Suprapubic skin (tissue), 4 donors: ENCODE measurements around the gene BPI.

Experiments used
- CTCF ChIP-seq, 2 donors: fragments of 200-600 bp in 1 of 2; fragments of 450-650 bp in 1 of 2; sonication (generic) in 1 of 2; IDR thresholded peaks; one replicate each; pipeline ENCODE4 v1.5.1; 2016 to 2019; ENCODE audit warnings: antibody characterized with exemption in 2 of 2, mild to moderate bottlenecking in 1 of 2, moderate library complexity in 1 of 2
- POLR2A ChIP-seq, 2 donors: fragments of 450-650 bp; IDR thresholded peaks; one replicate each; pipeline ENCODE4 v1.6.1; 2017; ENCODE audit warnings: antibody characterized with exemption in 2 of 2, mild to moderate bottlenecking in 2 of 2, moderate library complexity in 2 of 2
- POLR2AphosphoS5 ChIP-seq, 3 donors: sonication (generic); formaldehyde crosslinking; IDR thresholded peaks; one replicate each; pipeline ENCODE4 v1.6.1; 2017; ENCODE audit warnings: antibody characterized with exemption in 3 of 3

DNA sequence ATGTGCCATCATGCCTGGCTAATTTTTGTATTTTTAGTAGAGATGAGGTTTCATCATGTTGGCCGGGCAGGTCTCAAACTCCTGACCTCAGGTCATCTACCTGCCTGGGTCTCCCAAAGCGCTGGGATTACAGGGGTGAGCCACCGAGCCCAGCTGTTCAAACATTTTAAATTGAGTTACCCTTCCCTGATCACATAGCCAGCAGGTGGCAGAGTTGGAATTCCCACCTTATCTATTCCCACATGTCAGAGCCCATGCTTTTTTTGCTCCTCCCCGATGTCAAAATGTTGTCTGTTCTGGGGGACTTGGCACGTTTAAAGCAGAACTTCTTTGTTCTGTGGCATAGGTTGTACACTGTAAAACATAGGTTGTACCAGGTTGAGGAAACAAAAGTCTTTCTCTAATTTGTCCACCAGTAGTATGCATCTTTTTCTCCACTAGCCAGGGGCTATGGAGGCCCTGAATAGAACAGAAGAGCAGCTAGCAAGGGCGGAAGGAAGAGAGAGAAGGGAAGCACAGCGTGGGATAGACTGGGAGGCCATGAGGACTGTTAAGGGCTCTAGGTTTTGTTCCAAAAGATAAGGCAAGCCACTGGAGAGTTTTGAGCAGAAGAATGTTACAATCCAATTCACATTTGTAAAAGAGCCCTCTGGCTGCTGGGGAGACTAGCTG, 35.0 kb downstream of the BPI start:
- no peak for TF ChIP-seq POLR2AphosphoS5 (IDR thresholded peaks at IDR 0.05)
- no peak for TF ChIP-seq CTCF (IDR thresholded peaks at IDR 0.05)
- no peak for TF ChIP-seq POLR2A (IDR thresholded peaks at IDR 0.05)
